Measurements from ENCODE around the gene GGA3.
"Not testable (repeated sequence)": the region's sequence is repeated elsewhere in the genome, so short reads cannot be mapped to it uniquely, and the experiment has no call there.

GGA3 gene

GRCh38 chr17:75271955-75272847 lies 10.8 kb upstream of the GGA3 start:
- no peak for DNase-seq

- no peak for DNase-seq
Measured at GRCh38 chr17:75271233-75271954, 10.0 kb upstream of the GGA3 start.

- DNase-seq = no peak
Measured at GRCh38 chr17:75270966-75271232, 9.5 kb upstream of the GGA3 start, which contains the start of gene MIF4GD. MIF4GD (minus strand) TSS chr17:75271231; CDS start chr17:75270195, 1,036 bp downstream.

DNA sequence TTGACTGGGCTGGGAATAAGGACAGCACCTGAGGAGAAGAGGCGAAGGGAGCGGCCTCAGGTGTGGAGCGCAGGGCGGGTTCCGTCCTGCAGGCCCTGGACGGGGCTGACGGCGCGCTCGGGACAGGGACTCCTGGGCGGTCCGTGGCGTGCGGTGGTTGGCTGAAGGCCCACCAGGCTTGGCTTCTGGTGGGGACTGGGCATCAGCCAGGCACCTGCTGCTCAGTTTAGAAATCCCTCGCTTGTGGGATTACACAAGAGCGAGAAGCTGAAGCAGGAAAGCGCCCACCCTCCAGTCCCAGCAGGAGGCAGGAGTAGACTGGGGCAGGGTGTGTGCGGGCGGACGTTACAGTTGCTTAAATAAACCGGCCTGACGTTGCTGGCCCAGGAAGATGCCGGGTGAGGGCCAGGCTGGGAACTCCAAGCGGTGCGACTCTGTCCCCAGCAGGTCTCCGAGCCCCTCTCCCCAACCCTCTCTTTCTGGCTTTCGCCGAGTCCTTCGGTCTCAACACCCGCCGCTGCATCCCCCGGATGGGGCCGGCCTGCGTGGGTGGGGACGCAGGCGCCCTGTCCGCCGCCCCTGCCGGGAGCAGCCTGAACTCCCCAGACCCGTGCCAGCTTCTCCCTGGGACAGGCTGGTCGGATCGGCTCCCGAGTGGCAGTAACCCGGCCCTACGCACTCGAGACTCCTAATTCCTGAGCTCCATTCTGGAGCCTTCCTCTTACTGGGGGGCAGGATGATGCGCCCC lies 9.0 kb upstream of the GGA3 start:
- DNase-seq = no peak

- no peak for DNase-seq
Measured at GRCh38 chr17:75269844-75270217, 8.4 kb upstream of the GGA3 start.

DNA sequence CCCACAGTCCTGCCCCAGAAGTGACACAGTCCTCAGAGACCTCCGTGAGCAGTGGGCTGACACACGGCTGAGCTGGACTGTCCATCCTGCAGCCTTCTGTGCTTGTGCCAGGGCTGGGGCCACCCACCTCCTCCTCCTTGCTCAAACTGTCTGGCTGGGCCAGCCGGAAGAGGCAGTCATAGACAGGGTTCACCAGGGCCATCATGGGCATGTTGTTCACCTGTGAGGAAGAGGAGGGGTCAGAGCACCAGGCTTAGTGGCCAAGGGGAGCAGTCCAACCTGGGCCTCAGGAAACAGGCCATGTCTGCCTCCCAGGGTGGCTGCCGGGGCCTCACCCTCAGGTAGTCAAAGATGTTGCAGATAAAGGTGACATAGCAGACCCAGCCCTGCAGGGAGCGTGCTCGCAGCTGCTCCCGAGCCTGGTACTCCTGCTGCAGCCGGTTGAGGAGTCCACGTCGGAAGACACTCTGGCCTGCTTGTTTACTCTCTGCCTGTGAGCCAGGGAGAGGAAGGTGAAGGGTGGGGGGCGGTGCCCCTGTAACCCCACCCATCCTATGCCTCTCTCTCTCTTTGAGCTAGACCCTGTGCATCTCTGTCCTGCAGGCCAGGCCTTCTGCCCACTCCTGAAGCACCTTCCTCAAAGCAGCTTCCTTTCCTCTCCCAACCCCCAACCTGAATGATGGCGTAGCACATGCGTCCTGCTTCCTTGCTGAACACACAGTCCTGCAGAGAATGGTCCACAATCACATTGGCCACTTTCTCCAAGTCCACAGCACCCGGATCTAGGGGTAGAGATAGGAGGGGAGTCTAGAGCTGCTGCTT lies 6.2 kb upstream of the GGA3 start:
- no peak for DNase-seq

DNA sequence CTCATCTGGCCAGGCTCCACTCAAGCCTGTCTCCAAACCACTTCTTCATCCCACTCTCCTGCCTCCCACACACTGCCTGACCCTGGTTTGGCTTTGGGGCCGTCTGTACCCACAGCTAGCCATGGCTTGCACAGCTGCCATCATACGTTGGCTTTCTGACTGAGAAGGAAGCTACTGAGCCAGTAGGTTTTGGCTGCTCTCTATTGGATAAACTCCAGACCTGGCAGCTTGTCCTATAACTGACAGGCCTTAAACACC lies 5.7 kb upstream of the GGA3 start:
- DNase-seq = no peak

- DNase-seq = no peak
Measured at GRCh38 chr17:75266316-75267152, 5.1 kb upstream of the GGA3 start.

GRCh38 chr17:75265614-75266315 lies 4.4 kb upstream of the GGA3 start:
- no peak for DNase-seq

GRCh38 chr17:75263055-75263454 lies 1.6 kb upstream of the GGA3 start:
- DNase-seq = no peak

DNA sequence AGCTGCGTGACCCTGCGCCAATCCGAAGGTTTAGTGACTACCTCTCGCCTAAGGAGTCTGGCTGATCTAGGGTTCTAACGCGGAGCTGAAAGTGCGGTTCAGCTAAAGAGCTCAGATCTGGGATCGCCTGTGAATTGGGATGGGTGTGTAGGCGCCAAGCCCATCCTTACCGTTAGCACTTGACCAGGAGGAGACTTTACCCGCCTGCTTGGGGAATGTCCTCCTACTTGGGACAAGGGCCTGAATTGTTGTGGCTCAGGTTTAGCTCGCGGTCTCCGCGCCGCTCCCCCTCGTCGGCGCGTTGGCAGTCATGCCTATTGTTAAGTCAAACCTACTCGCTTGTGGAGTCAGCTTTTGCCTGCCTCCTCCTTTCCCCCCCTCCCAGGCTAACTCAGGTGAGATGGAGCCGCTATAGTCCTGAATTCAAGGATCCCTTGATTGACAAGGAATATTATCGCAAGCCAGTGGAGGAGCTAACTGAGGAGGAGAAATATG lies 753 bp upstream of the GGA3 start:
- no peak for DNase-seq

GRCh38 chr17:75260641-75261335 lies 618 bp downstream of the GGA3 start:
- DNase-seq = no peak

- not testable (repeated sequence) for DNase-seq
Measured at GRCh38 chr17:75257228-75257627, 4.2 kb downstream of the GGA3 start.

- DNase-seq = not testable (repeated sequence)
Measured at GRCh38 chr17:75255954-75256698, 5.3 kb downstream of the GGA3 start.

DNA sequence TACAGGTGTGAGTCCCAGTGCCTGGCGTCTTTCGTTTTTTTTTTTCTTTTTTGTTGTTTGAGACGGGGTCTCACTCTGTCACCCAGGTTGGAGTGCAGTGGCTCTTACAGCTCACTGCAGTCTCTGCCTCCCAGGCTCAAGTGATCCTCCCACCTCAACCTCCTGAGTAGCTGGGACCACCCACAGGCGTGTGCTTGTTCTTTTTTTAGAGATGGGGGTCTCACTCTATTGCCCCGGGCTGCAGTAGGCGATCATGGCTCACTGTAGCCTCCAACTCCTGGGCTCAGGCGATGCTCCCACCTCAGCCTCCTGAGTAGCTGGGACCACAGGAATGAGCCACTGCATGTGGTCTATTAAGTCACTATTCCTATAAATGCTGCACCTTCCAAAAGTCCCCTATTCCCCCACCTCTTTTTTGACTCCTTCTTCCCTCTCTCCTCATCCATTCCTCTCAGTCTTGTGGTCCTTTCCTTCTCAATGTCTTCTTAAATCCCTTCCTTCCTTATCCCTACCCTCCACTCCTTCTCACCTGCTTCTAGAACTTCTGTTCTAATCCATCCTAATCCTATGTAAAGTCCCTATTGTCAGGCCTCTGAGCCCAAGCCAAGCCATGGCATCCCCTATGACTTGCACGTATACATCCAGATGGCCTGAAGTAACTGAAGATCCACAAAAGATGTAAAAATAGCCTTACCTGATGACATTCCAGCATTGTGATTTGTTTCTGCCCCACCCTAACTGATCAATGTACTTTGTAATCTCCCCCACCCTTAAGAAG lies 9.2 kb downstream of the GGA3 start:
- DNase-seq = no peak

GRCh38 chr17:75250009-75250471 lies 11.4 kb downstream of the GGA3 start:
- DNase-seq = no peak

DNA sequence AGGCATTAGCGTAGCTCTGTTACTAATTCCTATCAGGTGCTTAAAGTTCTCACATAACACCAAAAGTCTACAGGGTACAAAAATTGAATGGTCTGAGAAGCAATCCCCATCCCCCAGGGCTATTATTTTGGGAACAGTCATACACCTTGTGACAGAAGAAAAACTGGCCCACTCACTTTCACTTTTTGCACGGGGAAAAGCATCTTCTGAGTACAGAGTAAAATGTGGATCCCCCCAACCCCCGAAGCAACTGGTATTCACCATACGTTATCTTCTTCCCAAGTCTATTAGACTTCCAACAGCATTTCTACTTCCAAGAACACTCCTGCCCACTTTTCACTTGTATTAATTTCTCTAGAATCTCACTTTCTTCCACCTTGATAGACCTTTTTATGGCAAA lies 11.8 kb downstream of the GGA3 start:
- DNase-seq = no peak

GRCh38 chr17:75246404-75246803 lies 15.0 kb downstream of the GGA3 start:
- no peak for DNase-seq

DNA sequence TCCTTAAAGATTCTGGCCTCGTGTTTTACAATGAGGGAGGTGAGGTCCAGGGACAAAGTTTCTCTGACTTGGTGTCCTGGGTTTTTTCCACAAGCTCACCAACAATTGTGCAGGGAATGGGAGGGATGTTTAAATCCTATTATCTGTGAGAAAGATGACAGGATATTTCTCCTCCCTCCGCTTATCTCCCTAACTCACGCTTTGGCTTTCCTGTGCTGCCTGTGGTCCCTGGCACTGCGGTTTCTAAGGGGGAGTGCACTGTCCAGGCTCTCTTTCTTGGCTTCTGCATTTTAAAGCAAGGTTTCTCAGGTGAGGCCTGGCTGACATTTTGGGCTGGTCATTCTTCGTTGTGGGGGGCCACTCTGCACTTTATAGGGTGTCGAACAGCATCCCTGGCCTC lies 16.4 kb downstream of the GGA3 start:
- no peak for DNase-seq

Data from cerebellar nuclear complex (tissue), 1 donor.